ENCODE measurements around the gene ZNF223.

Gene ZNF223

GRCh38 chr19:44071824-44072542, 20.1 kb downstream of the ZNF223 start, which contains the start of gene ZNF284:
Gene ZNF284, plus strand, starts transcription at chr19:44072159. Its CDS starts 4,231 bp downstream, at chr19:44076390.
- peak; percentile 55 to 73 for DNase-seq (ENCODE audit: low read depth in 2 of 2, low spot score in 1 of 2)

GRCh38 chr19:44072543-44073401, 20.9 kb downstream of the ZNF223 start:
- no peak for DNase-seq (ENCODE audit: low read depth in 2 of 2, low spot score in 1 of 2)

- no peak for DNase-seq (ENCODE audit: low read depth in 2 of 2, low spot score in 1 of 2)
These were observed 24.5 kb downstream of the ZNF223 start for GRCh38 chr19:44076325-44076724.

- no peak for DNase-seq (ENCODE audit: low read depth in 2 of 2, low spot score in 1 of 2)
These were observed 40.3 kb downstream of the ZNF223 start for GRCh38 chr19:44092108-44092507.

GRCh38 chr19:44093931-44094765, 42.3 kb downstream of the ZNF223 start, which contains the start of gene ZNF224:
Gene ZNF224, plus strand, starts transcription at chr19:44094361. Its CDS starts 3,513 bp downstream, at chr19:44097874.
- peak; percentile 55 to 72 for DNase-seq (ENCODE audit: low read depth in 2 of 2, low spot score in 1 of 2)

- DNase-seq (ENCODE audit: low read depth in 2 of 2, low spot score in 1 of 2) = no peak
These were observed 55.9 kb downstream of the ZNF223 start for GRCh38 chr19:44107751-44108150.

- DNase-seq (ENCODE audit: low read depth in 2 of 2, low spot score in 1 of 2) = no peak
These were observed 57.6 kb downstream of the ZNF223 start for GRCh38 chr19:44109458-44109857.

GRCh38 chr19:44111910-44112463, 60.2 kb downstream of the ZNF223 start:
- no peak for DNase-seq (ENCODE audit: low read depth in 2 of 2, low spot score in 1 of 2)

- DNase-seq (ENCODE audit: low read depth in 2 of 2, low spot score in 1 of 2) = no peak
These were observed 60.9 kb downstream of the ZNF223 start for GRCh38 chr19:44112802-44113137.

- peak; percentile 63 to 79 for DNase-seq (ENCODE audit: low read depth in 2 of 2, low spot score in 1 of 2)
These were observed 61.4 kb downstream of the ZNF223 start, which contains the start of gene ZNF225 for GRCh38 chr19:44113138-44113783. Gene ZNF225, plus strand, starts transcription at chr19:44113399. Its CDS starts 2,429 bp downstream, at chr19:44115828.

- no peak for DNase-seq (ENCODE audit: low read depth in 2 of 2, low spot score in 1 of 2)
These were observed 62.1 kb downstream of the ZNF223 start for GRCh38 chr19:44113784-44114390.

Data from stimulated activated CD8-positive, alpha-beta memory T cell treated with anti-CD3 and anti-CD28 coated beads, Interleukin-4, amount 100 ng/mL, for 4 hours (primary cell).